K562 (cell line): ENCODE data around the gene BANK1. TPM values are rescaled to one million over a fixed set of nuclear protein-coding genes. Genes with fewer than 3 reads are reported as not detected.

Source experiments
- ATAC-seq: fragments of 200-7000 bp; cut with Tn5 transposase; 3 replicates; pipeline ENCODE4 v1.9.1; 2020; ENCODE audit warnings: moderate library complexity
- BruUV-seq: library from RNA; stranded (reverse); fragments of 400-500 nt; replicated peaks from 2 replicates; lab custom pipeline; 2021; lab: Mats Ljungman, UMichigan
- CTCF ChIA-PET: fragments of 300-600 bp; formaldehyde crosslinking; extraction: SDS; loops from one replicate; lab custom pipeline; 2021; ENCODE audit warnings: low intra/inter-chr PET ratio; lab: Yijun Ruan, JAX
- POLR2A ChIA-PET: fragments of 300-600, 350-650 bp; sonication (Branson Sonifier 250); formaldehyde crosslinking; extraction: SDS; loops from one replicate; lab custom pipeline; 2021; ENCODE audit warnings: antibody characterized with exemption, inconsistent platforms; lab: Yijun Ruan, JAX
- DNase-seq, 4 experiments: peaks; one replicate each; pipeline versions ENCODE4 v3.0.0 to v3.0.0-alpha.2; 2011 to 2018; ENCODE audit warnings: low spot score in 3 of 4, mixed read lengths in 3 of 4; ENCODE audit errors: extremely low read depth in 1 of 4
- FAIRE-seq: peaks from 2 replicates; lab custom pipeline; 2011; peaks lifted over from hg19 to GRCh38; lab: Jason Lieb, UNC
- H2AFZ ChIP-seq: 2 replicates; pipeline ENCODE4 v1.6.0; 2011; ENCODE audit warnings: low read depth, low read length, control low read depth, inconsistent platforms
- H3K27ac ChIP-seq: fragments of 200-600 bp; 3 replicates; pipeline ENCODE4 v1.8.0; 2011; ENCODE audit warnings: low read depth, mild to moderate bottlenecking, control low read depth, inconsistent platforms, low read length, moderate library complexity, mixed read lengths; ENCODE audit errors: extremely low read depth
- H3K27me3 ChIP-seq, 2 experiments: fragments of 300-600 bp in 1 of 2; 2 replicates in 1 of 2; 3 replicates in 1 of 2; pipeline versions ENCODE4 v1.6.0 to v1.8.0; 2011; ENCODE audit warnings: inconsistent platforms in 2 of 2, low read length in 2 of 2, mild to moderate bottlenecking in 1 of 2, mixed read lengths in 1 of 2, moderate library complexity in 1 of 2; ENCODE audit not compliant: control insufficient read depth in 2 of 2, insufficient read depth in 2 of 2
- H3K36me3 ChIP-seq: fragments of 300-600 bp; 3 replicates; pipeline ENCODE4 v1.8.0; 2011; ENCODE audit warnings: mild to moderate bottlenecking, low read length, inconsistent platforms; ENCODE audit not compliant: control insufficient read depth, insufficient read depth
- H3K4me1 ChIP-seq, 2 experiments: fragments of 200-600 bp in 1 of 2; replicated peaks in 1 of 2; 2 replicates in 1 of 2; 3 replicates in 1 of 2; pipeline versions ENCODE4 v1.5.1 to v1.8.0; 2011; ENCODE audit warnings: inconsistent platforms in 2 of 2, low read length in 2 of 2, mild to moderate bottlenecking in 1 of 2, mixed read lengths in 1 of 2, moderate library complexity in 1 of 2; ENCODE audit not compliant: control insufficient read depth in 2 of 2, insufficient read depth in 2 of 2
- H3K4me2 ChIP-seq: 2 replicates; pipeline ENCODE4 v1.6.1; 2011; ENCODE audit warnings: low read length, control low read depth, inconsistent platforms, mixed read lengths; ENCODE audit not compliant: insufficient read depth
- H3K4me3 ChIP-seq: fragments of 200-600 bp; sonication (generic), shearing (Covaris generic); 2 replicates; pipeline ENCODE4 v1.5.1; 2016; ENCODE audit warnings: control low read depth, inconsistent platforms
- H3K79me2 ChIP-seq: fragments of 200-600 bp; 3 replicates; pipeline ENCODE4 v1.8.0; 2011; ENCODE audit warnings: low read length, inconsistent platforms; ENCODE audit not compliant: control insufficient read depth, insufficient read depth
- H3K9ac ChIP-seq, 2 experiments: 2 replicates each; pipeline versions ENCODE4 v1.6.0 to v1.6.1; 2011; ENCODE audit warnings: low read depth in 2 of 2, low read length in 2 of 2, control low read depth in 1 of 2, inconsistent platforms in 1 of 2, mild to moderate bottlenecking in 1 of 2, mixed read lengths in 1 of 2; ENCODE audit not compliant: insufficient read depth in 1 of 2
- H3K9me1 ChIP-seq: one replicate; pipeline ENCODE4 v1.6.0; 2011; ENCODE audit warnings: inconsistent platforms, mild to moderate bottlenecking, low read length, moderate library complexity; ENCODE audit not compliant: control insufficient read depth, insufficient read depth
- H3K9me3 ChIP-seq: replicated peaks from 2 replicates; pipeline ENCODE4 v1.5.1; 2011; ENCODE audit warnings: low read depth, low read length, inconsistent platforms; ENCODE audit not compliant: control insufficient read depth, insufficient read depth
- H4K20me1 ChIP-seq: replicated peaks from 2 replicates; pipeline ENCODE4 v1.6.1; 2011; ENCODE audit warnings: low read length, inconsistent platforms, mixed read lengths; ENCODE audit not compliant: control insufficient read depth, insufficient read depth
- CREB1 ChIP-seq, 2 experiments: sonication (generic) in 1 of 2; formaldehyde crosslinking in 1 of 2; IDR thresholded peaks; 2 replicates each; pipeline versions ENCODE4 v1.6.1 to v1.8.0; 2012 to 2022; ENCODE audit warnings: inconsistent platforms in 1 of 2, mild to moderate bottlenecking in 1 of 2, missing genetic modification reagents in 1 of 2, moderate library complexity in 1 of 2
- ESRRB ChIP-seq: fragments of 250-450 bp; sonication (Bioruptor Pico); IDR thresholded peaks from 2 replicates; pipeline ENCODE4 v1.5.0; 2020; ENCODE audit warnings: mild to moderate bottlenecking, moderate library complexity, borderline replicate concordance
- FOXO4 ChIP-seq: fragments of 450-650 bp; formaldehyde crosslinking; IDR thresholded peaks from 2 replicates; pipeline ENCODE4 v1.4.0; 2020; ENCODE audit warnings: mild to moderate bottlenecking, moderate library complexity
- GTF2A2 ChIP-seq: IDR thresholded peaks from 2 replicates; pipeline ENCODE4 v1.6.1; 2016; ENCODE audit warnings: mild to moderate bottlenecking, missing genetic modification characterization, missing compliant biosample characterization
- NCOA2 ChIP-seq, 2 experiments: fragments of 450-650 bp; IDR thresholded peaks; 2 replicates each; pipeline ENCODE4 v1.6.1; 2018; ENCODE audit warnings: mild to moderate bottlenecking in 2 of 2, moderate library complexity in 1 of 2; ENCODE audit not compliant: partially characterized antibody in 2 of 2
- NFYB ChIP-seq: IDR thresholded peaks from 2 replicates; pipeline ENCODE4 v1.6.1; 2011; ENCODE audit warnings: mild to moderate bottlenecking, moderate library complexity; ENCODE audit not compliant: insufficient read length; ENCODE audit errors: extremely low read depth
- NR2F6 ChIP-seq: fragments of 450-650 bp; formaldehyde crosslinking; IDR thresholded peaks from 2 replicates; pipeline ENCODE4 v1.4.0; 2020; ENCODE audit warnings: mild to moderate bottlenecking
- PHF20 ChIP-seq: fragments of 450-650 bp; IDR thresholded peaks from 2 replicates; pipeline ENCODE4 v1.6.1; 2018; ENCODE audit not compliant: partially characterized antibody
- RBM15 ChIP-seq: fragments of 200-400 bp; formaldehyde crosslinking; IDR thresholded peaks from 2 replicates; pipeline ENCODE4 v1.6.1; 2018; ENCODE audit warnings: mild to moderate bottlenecking, low read length, moderate library complexity; ENCODE audit not compliant: insufficient read depth
- RNF219 ChIP-seq: fragments of 250-450 bp; sonication (Bioruptor Pico); IDR thresholded peaks from 2 replicates; pipeline ENCODE4 v1.5.0; 2022; ENCODE audit warnings: mild to moderate bottlenecking
- YY1 ChIP-seq, 3 experiments: IDR thresholded peaks; 2 replicates each; pipeline ENCODE4 v1.6.1; 2011; ENCODE audit warnings: low read length in 2 of 3, mild to moderate bottlenecking in 2 of 3, moderate library complexity in 2 of 3, borderline replicate concordance in 1 of 3, control low read depth in 1 of 3, low read depth in 1 of 3; ENCODE audit not compliant: insufficient read depth in 3 of 3, insufficient replicate concordance in 2 of 3, control insufficient read depth in 1 of 3, insufficient read length in 1 of 3; ENCODE audit errors: extremely low read depth in 1 of 3
- ZBTB7A ChIP-seq: IDR thresholded peaks from 2 replicates; pipeline ENCODE4 v1.6.1; 2011; ENCODE audit warnings: low read depth, mild to moderate bottlenecking, low read length, moderate library complexity, borderline replicate concordance; ENCODE audit not compliant: control insufficient read depth
- ZC3H11A ChIP-seq: IDR thresholded peaks from 2 replicates; pipeline ENCODE4 v1.6.1; 2012; ENCODE audit warnings: low read depth, low read length, improper control_type of control experiment
- WGBS: fragments of 100-300 bp; shearing (Covaris generic); methylation state at CpG from one replicate; pipeline ENCODE4 v1.1.6; 2016; ENCODE audit warnings: low coverage, mixed read lengths; ENCODE audit not compliant: insufficient coverage; ENCODE audit errors: missing lambda C conversion rate; 5-methylcytosine and 5-hydroxymethylcytosine counted together
- in situ Hi-C: fragments of 300-500 bp; cut with MboI; formaldehyde crosslinking; loops from 4 replicates; pipeline ENCODE4 v1.15.0; 2018; ENCODE audit warnings: inconsistent platforms, mixed read lengths
- intact Hi-C: fragments of 100-400 bp; cut with micrococcal nuclease; formaldehyde crosslinking; loops from 2 replicates; pipeline ENCODE4 v1.14.2; 2022
- polyA plus RNA-seq, 8 experiments: library from polyadenylated mRNA; depleted of rRNA in 4 of 8; stranded (reverse) in 5 of 8; unstranded in 3 of 8; fragments of >200 nt; fragmentation: Nextera tagmentation in 2 of 8; fragmentation: Illumina TruSeq in 1 of 8; extraction: Ambion mirVana in 2 of 8; extraction: Trizol in 1 of 8; gene quantifications; 2 replicates each; pipeline versions ENCODE4 v1.2.1 to v1.2.3, GENCODE V29; 2011 to 2014; ENCODE audit warnings: inconsistent platforms in 1 of 8, missing spikeins in 1 of 8
- total RNA-seq, 7 experiments: library from RNA; depleted of rRNA in 6 of 7; stranded (reverse); fragments of >200 nt in 6 of 7; fragmentation: Illumina TruSeq in 2 of 7; extraction: Trizol in 2 of 7; gene quantifications; 2 replicates each; pipeline versions ENCODE4 v1.2.1 to v1.2.3, GENCODE V29; 2011 to 2021; ENCODE audit warnings: low replicate concordance in 1 of 7
- TF ChIP-seq, protein P1 (sequence below): sonication (generic); formaldehyde crosslinking; IDR thresholded peaks from 2 replicates; pipeline ENCODE4 v1.8.0; 2022; ENCODE audit warnings: mild to moderate bottlenecking, missing genetic modification reagents
- TF ChIP-seq, protein P2 (sequence below): sonication (generic); formaldehyde crosslinking; IDR thresholded peaks from 2 replicates; pipeline ENCODE4 v1.8.0; 2022; ENCODE audit warnings: mild to moderate bottlenecking, missing genetic modification reagents

The BANK1 gene
- total and polyA plus RNA-seq, 9 of the 15 experiments (the other 6 are each of a cell fraction or from before 2014, with no cell fraction given): not detected

GRCh38 chr4:101761405-101761804 is 29.1 kb upstream of the BANK1 start (continued):
- TF ChIP-seq YY1 (IDR thresholded peaks at IDR 0.05; ENCODE audit: borderline replicate concordance in 1 of 3, control insufficient read depth in 1 of 3, extremely low read depth in 1 of 3, insufficient read depth in 3 of 3, insufficient read length in 1 of 3, insufficient replicate concordance in 2 of 3, low read depth in 1 of 3, low read length in 2 of 3) (no peak), ESRRB (CRISPR knock-in tag) (no peak), RBM15 (no peak), CREB1 (IDR thresholded peaks at IDR 0.05) (no peak), CREB1 (CRISPR knock-in tag; IDR thresholded peaks at IDR 0.05) (no peak), NFYB (no peak)

GRCh38 chr4:101762025-101762424 is 28.5 kb upstream of the BANK1 start:
- no peaks in the 10 kb centered on the region for H3K9me3 ChIP-seq
- H3K27me3 ChIP-seq: no peaks in the 10 kb centered on the region
- no peaks in the 10 kb centered on the region for H4K20me1 ChIP-seq
- FAIRE-seq: no peak
- in situ Hi-C loops: no loop called here
- no peak for ATAC-seq
- H3K9ac ChIP-seq: no peak overlapping the region
- no peaks in the 10 kb centered on the region for H3K4me1 ChIP-seq
- no peak for DNase-seq
- intact Hi-C loops: no loop called here
- no peak overlapping the region for H3K27ac ChIP-seq
- no peak overlapping the region for H3K4me3 ChIP-seq
- whole genome bisulfite sequencing: 0% methylated on average over 2 of the region's 2 CpGs
- no TSS peak for BruUV-seq
- H3K79me2 ChIP-seq: no peaks in the 10 kb centered on the region
- H3K4me2 ChIP-seq: no peak overlapping the region
- ChIA-PET CTCF (no interaction called here), POLR2A (no interaction called here)
- H3K36me3 ChIP-seq: no peaks in the 10 kb centered on the region
- no peak overlapping the region for H2AFZ ChIP-seq
- no peaks in the 10 kb centered on the region for H3K9me1 ChIP-seq
- no peak for TF ChIP-seq NCOA2 (IDR thresholded peaks at IDR 0.05; ENCODE audit: partially characterized antibody in 2 of 2)
- TF ChIP-seq, protein P1, sequence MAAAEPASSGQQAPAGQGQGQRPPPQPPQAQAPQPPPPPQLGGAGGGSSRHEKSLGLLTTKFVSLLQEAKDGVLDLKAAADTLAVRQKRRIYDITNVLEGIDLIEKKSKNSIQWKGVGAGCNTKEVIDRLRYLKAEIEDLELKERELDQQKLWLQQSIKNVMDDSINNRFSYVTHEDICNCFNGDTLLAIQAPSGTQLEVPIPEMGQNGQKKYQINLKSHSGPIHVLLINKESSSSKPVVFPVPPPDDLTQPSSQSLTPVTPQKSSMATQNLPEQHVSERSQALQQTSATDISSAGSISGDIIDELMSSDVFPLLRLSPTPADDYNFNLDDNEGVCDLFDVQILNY (CRISPR knock-in tag): no peak
- TF ChIP-seq NR2F6 (CRISPR knock-in tag): no peak
- TF ChIP-seq, protein P2, sequence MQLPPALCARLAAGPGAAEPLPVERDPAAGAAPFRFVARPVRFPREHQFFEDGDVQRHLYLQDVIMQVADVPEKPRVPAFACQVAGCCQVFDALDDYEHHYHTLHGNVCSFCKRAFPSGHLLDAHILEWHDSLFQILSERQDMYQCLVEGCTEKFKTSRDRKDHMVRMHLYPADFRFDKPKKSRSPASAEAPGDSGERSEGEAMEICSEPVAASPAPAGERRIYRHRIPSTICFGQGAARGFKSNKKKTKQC (CRISPR knock-in tag): no peak
- TF ChIP-seq FOXO4: no peak
- no peak for TF ChIP-seq RNF219 (CRISPR knock-in tag)
- no peak for TF ChIP-seq PHF20
- no peak for TF ChIP-seq ZC3H11A
- TF ChIP-seq GTF2A2 (tag): no peak
- no peak for TF ChIP-seq ZBTB7A
